Measurements from ENCODE around the gene DCC. TPM values are rescaled to one million over a fixed set of nuclear protein-coding genes. Genes with fewer than 3 reads are reported as not detected.

DCC gene
- total and polyA plus RNA-seq, 2 donors (not counting 1 experiment from before 2014, with no cell fraction given), result not detected

DNA sequence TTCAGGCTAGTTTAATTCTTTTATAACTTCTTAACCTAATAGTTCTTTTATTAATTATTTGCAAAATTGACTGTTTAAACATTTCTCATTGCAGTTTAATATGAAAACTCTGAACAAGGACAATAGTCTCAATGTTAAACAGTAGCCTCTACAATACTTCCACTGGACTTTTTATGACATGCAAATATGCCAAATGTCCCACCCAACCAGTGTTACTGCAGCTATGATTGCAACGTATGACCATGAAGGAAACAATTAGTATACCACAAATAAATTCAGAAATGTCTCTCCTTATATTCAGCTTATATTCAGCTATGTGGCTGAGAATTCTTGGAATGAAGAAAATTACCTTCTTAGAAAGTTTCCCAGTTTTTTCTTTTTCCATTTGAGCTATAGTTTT is 688.6 kb downstream of the DCC start:
- no peaks in the 10 kb centered on the region for H3K9me3 Mint-ChIP-seq (ENCODE audit: insufficient read depth)

DNA sequence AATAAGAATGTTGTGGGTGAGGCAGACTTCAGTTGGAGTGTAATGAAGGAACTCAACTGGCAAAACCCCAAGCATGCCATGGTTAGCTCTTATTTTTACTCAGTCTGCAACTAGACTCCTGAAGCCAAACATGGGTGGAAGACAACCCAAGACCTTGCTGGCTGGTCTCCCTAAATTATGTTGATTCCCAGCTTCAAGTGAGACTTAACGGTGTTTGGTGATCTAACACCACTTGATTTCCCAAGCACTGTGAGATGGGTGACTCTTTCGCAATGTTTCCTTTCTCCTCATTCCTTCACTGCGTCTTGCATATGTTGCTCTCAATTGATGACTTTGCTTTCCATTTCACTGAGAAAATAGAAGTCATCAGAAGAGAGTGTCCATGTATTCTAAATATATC is 693.1 kb downstream of the DCC start:
- Histone ChIP-seq H3K9ac (ENCODE audit: low read length) (no peak overlapping the region), H3K4me3 (ENCODE audit: control extremely low read depth in 1 of 5, extremely low read depth in 1 of 5, insufficient read depth in 1 of 5, low read depth in 2 of 5, low read length in 4 of 5) (no peak overlapping the region), H2AFZ (ENCODE audit: insufficient read depth, low read depth, low read length, poor library complexity, severe bottlenecking) (no peak overlapping the region), H3K36me3 (replicated peaks in 1 of 2; ENCODE audit: control extremely low read depth in 1 of 2, control insufficient read depth in 1 of 2, extremely low read depth in 1 of 2, insufficient read depth in 2 of 2, low read length in 1 of 2) (no peaks in the 10 kb centered on the region), H3K4me2 (replicated peaks; ENCODE audit: low read depth, low read length, poor library complexity, severe bottlenecking) (no peak overlapping the region), H4K20me1 (ENCODE audit: control insufficient read depth, insufficient read depth, low read length, poor library complexity, severe bottlenecking) (no peaks in the 10 kb centered on the region), H3K9me3 (ENCODE audit: control extremely low read depth in 1 of 3, control insufficient read depth in 2 of 3, insufficient read depth in 1 of 3, low read length in 2 of 3) (no peaks in the 10 kb centered on the region), H3K27ac (ENCODE audit: low read length in 2 of 2) (no peak overlapping the region), H3K4me1 (ENCODE audit: control insufficient read depth in 2 of 2, insufficient read depth in 2 of 2, low read length in 2 of 2) (no peaks in the 10 kb centered on the region), H3K27me3 (replicated peaks in 1 of 4; ENCODE audit: control extremely low read depth in 1 of 4, control insufficient read depth in 3 of 4, insufficient read depth in 4 of 4, low read length in 3 of 4) (no peaks in the 10 kb centered on the region), H3K79me2 (ENCODE audit: control insufficient read depth, insufficient read depth, low read length) (no peaks in the 10 kb centered on the region)
- ChIA-PET CTCF (no interaction called here), POLR2A (no interaction called here)
- intact Hi-C loops (cut with micrococcal nuclease), result no loop called here
- no peak for TF ChIP-seq EZH2 (IDR thresholded peaks at IDR 0.05; ENCODE audit: borderline replicate concordance, insufficient read depth, low read depth, low read length, poor library complexity, severe bottlenecking)
- TF ChIP-seq CTCF (IDR thresholded peaks at IDR 0.05), result no peak
- H3K4me3 Mint-ChIP-seq, result no peak overlapping the region
- H3K9me3 Mint-ChIP-seq (ENCODE audit: insufficient read depth), result no peaks in the 10 kb centered on the region
- no peaks in the 10 kb centered on the region for H3K4me1 Mint-ChIP-seq
- H3K27me3 Mint-ChIP-seq, result no peaks in the 10 kb centered on the region
- no peak for ATAC-seq (ENCODE audit: low read depth)
- H3K27ac Mint-ChIP-seq, result no peak overlapping the region
- 57% methylated on average over 1 of the region's 3 CpGs for WGBS (ENCODE audit: insufficient coverage)
- no peak for DNase-seq

More for the DNA sequence above, 688.6 kb downstream of the DCC start:
- DNase-seq (no peak), ATAC-seq (ENCODE audit: low read depth) (no peak)
- Histone ChIP-seq H4K20me1 (ENCODE audit: control insufficient read depth, insufficient read depth, low read length, poor library complexity, severe bottlenecking) (no peaks in the 10 kb centered on the region), H2AFZ (ENCODE audit: insufficient read depth, low read depth, low read length, poor library complexity, severe bottlenecking) (no peak overlapping the region), H3K9me3 (ENCODE audit: control extremely low read depth in 1 of 3, control insufficient read depth in 2 of 3, insufficient read depth in 1 of 3, low read length in 2 of 3) (no peaks in the 10 kb centered on the region), H3K27ac (ENCODE audit: low read length in 2 of 2) (no peak overlapping the region), H3K79me2 (ENCODE audit: control insufficient read depth, insufficient read depth, low read length) (no peaks in the 10 kb centered on the region), H3K27me3 (replicated peaks in 1 of 4; ENCODE audit: control extremely low read depth in 1 of 4, control insufficient read depth in 3 of 4, insufficient read depth in 4 of 4, low read length in 3 of 4) (no peaks in the 10 kb centered on the region), H3K36me3 (replicated peaks in 1 of 2; ENCODE audit: control extremely low read depth in 1 of 2, control insufficient read depth in 1 of 2, extremely low read depth in 1 of 2, insufficient read depth in 2 of 2, low read length in 1 of 2) (no peaks in the 10 kb centered on the region), H3K9ac (ENCODE audit: low read length) (no peak overlapping the region), H3K4me1 (ENCODE audit: control insufficient read depth in 2 of 2, insufficient read depth in 2 of 2, low read length in 2 of 2) (no peaks in the 10 kb centered on the region), H3K4me3 (ENCODE audit: control extremely low read depth in 1 of 5, extremely low read depth in 1 of 5, insufficient read depth in 1 of 5, low read depth in 2 of 5, low read length in 4 of 5) (no peak overlapping the region), H3K4me2 (replicated peaks; ENCODE audit: low read depth, low read length, poor library complexity, severe bottlenecking) (no peak overlapping the region)
- CTCF ChIA-PET, result no interaction called here
- H3K4me3 Mint-ChIP-seq, result no peak overlapping the region
- POLR2A ChIA-PET, result no interaction called here
- no peak overlapping the region for H3K27ac Mint-ChIP-seq
- intact Hi-C loops (cut with micrococcal nuclease), result no loop called here
- TF ChIP-seq EZH2 (IDR thresholded peaks at IDR 0.05; ENCODE audit: borderline replicate concordance, insufficient read depth, low read depth, low read length, poor library complexity, severe bottlenecking) (no peak), CTCF (IDR thresholded peaks at IDR 0.05) (no peak)
- WGBS (ENCODE audit: insufficient coverage), result no CpG with 5 or more reads among the region's 1 CpG
- no peaks in the 10 kb centered on the region for H3K27me3 Mint-ChIP-seq
- H3K4me1 Mint-ChIP-seq, result no peaks in the 10 kb centered on the region

Measured in B cell (primary cell).